GM12891 (cell line): ENCODE measurements around the gene AHRR.

ENCODE experiments used
- PAX5 ChIP-seq: IDR thresholded peaks from 2 replicates; pipeline ENCODE4 v1.6.1; 2011; ENCODE audit warnings: low read length, moderate library complexity, mild to moderate bottlenecking; ENCODE audit not compliant: insufficient read depth, severe bottlenecking
- POLR2A ChIP-seq: IDR thresholded peaks from 2 replicates; pipeline ENCODE4 v1.6.1; 2011; ENCODE audit warnings: low read depth, low read length, control low read depth
- POLR2AphosphoS5 ChIP-seq: IDR thresholded peaks from 2 replicates; pipeline ENCODE4 v1.6.1; 2011; ENCODE audit warnings: low read depth, low read length, control low read depth
- SPI1 ChIP-seq: IDR thresholded peaks from 2 replicates; pipeline ENCODE4 v1.6.1; 2011; ENCODE audit warnings: low read depth, low read length, control low read depth
- TAF1 ChIP-seq: IDR thresholded peaks from 2 replicates; pipeline ENCODE4 v1.6.1; 2011; ENCODE audit warnings: low read depth, low read length, control low read depth

- TF ChIP-seq POLR2A (no peak), POLR2AphosphoS5 (no peak), TAF1 (no peak), SPI1 (no peak), PAX5 (no peak)
Measured at GRCh38 chr5:444226-444625, 122.7 kb downstream of the AHRR start.
